Right lobe of liver (tissue), 6 donors: ENCODE data around the gene MYZAP. TPM values are rescaled to one million over a fixed set of nuclear protein-coding genes. Genes with fewer than 3 reads are reported as not detected.
A peak's percentile ranks its signal among the peaks of the same experiment; 100 is the strongest.
"Not testable (repeated sequence)": the region's sequence is repeated elsewhere in the genome, so short reads cannot be mapped to it uniquely, and the experiment has no call there.

Experiments
- ATAC-seq, 4 donors: fragments of 200-7000 bp; cut with Tn5 transposase; one replicate each; pipeline ENCODE4 v1.9.1; 2020; ENCODE audit warnings: mild to moderate bottlenecking in 4 of 4, moderate library complexity in 4 of 4
- DNase-seq, 3 donors: peaks; one replicate each; pipeline ENCODE4 v3.0.0-alpha.2; 2020
- H3K27ac ChIP-seq, 3 donors: fragments of 200-600 bp; one replicate each; pipeline ENCODE4 v1.8.0; 2022
- H3K27me3 ChIP-seq, 2 donors: fragments of 200-600 bp; one replicate each; pipeline ENCODE4 v1.8.0; 2022
- H3K36me3 ChIP-seq, 4 donors: fragments of 200-600 bp; sonication (generic) in 1 of 4; one replicate each; pipeline versions ENCODE4 v1.5.1 to v1.8.0; 2017 to 2022; ENCODE audit warnings: control low read depth in 1 of 4
- H3K4me1 ChIP-seq, 4 donors: fragments of 200-600 bp; sonication (generic) in 1 of 4; one replicate each; pipeline versions ENCODE4 v1.5.1 to v1.8.0; 2017 to 2022; ENCODE audit warnings: control low read depth in 1 of 4
- H3K4me3 ChIP-seq, 3 donors: fragments of 200-600 bp; one replicate each; pipeline ENCODE4 v1.8.0; 2022
- H3K9me3 ChIP-seq, 4 donors: fragments of 200-600 bp; sonication (generic) in 1 of 4; one replicate each; pipeline versions ENCODE4 v1.5.1 to v1.8.0; 2017 to 2022; ENCODE audit warnings: control low read depth in 1 of 4
- POLR2A ChIP-seq: fragments of 450-650 bp; IDR thresholded peaks from one replicate; pipeline ENCODE4 v1.6.1; 2017; ENCODE audit warnings: antibody characterized with exemption, mild to moderate bottlenecking
- WGBS: methylation state at CpG from one replicate; pipeline ENCODE4 v1.1.6; 2018; ENCODE audit warnings: low coverage, low lambda C conversion rate; ENCODE audit not compliant: insufficient coverage; ENCODE audit errors: missing lambda C conversion rate; 5-methylcytosine and 5-hydroxymethylcytosine counted together
- intact Hi-C, 2 donors: fragments of 100-400 bp; cut with DNase I; formaldehyde crosslinking; loops; one replicate each; pipeline versions ENCODE4 v1.11.2 to v1.14.1; 2022
- total RNA-seq, 6 experiments: library from RNA; depleted of rRNA in 2 of 6; stranded (reverse); fragments of >200 nt in 2 of 6; fragmentation: NEBNext Ultra II Directional in 3 of 6; extraction: Animal tissue kit (Norgen Biotek cat#: 25700) in 3 of 6; gene quantifications; one replicate each; pipeline versions ENCODE4 v1.1.0 to v1.2.4, GENCODE V29; 2016 to 2023
- TF ChIP-seq, protein P1 (sequence below), 4 donors: fragments of 200-600 bp in 3 of 4; fragments of 450-650 bp in 1 of 4; IDR thresholded peaks; one replicate each; pipeline versions ENCODE4 v1.5.1 to v1.8.0; 2016 to 2022; ENCODE audit warnings: antibody characterized with exemption in 4 of 4, mild to moderate bottlenecking in 2 of 4
- donor health status: DM: no; HTN: yes; CAD: no.
- donor health status: DM: no; HTN: no; CAD: no.
- donor health status: DM: no; HTN: no; CAD: no.
- donor health status: DM: no; HTN: yes; CAD: no.
- donor health status: DM: no; HTN: yes; CAD: no.

Gene MYZAP
- total RNA-seq, 6 experiments from 2014 or later: 0.24 to 0.65 (median 0.61) TPM; not detected in 2

DNA sequence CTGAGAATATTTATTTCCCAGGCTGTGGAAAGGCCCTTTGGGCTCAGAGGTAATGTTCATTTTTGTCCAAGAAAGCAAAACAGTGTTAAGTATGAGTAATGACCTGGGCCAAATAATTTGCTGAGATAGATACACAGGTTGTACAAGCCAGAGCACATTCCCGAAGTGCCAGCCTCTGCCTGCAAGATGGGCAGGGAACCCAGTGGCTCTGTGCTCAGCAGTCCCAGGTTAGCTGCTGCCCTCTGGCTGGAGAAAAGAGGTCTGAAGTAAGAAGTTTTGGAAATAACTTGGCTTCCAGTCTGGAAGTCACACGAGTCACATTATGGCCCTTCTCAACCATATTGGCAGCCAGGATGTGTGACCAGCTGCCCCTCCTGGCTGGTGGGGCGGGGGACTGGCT, 20.2 kb downstream of the MYZAP start:
- Histone ChIP-seq H3K9me3 (no peaks in the 10 kb centered on the region), H3K27ac (no peak overlapping the region), H3K4me1 (no peaks in the 10 kb centered on the region), H3K4me3 (no peak overlapping the region), H3K27me3 (no peaks in the 10 kb centered on the region), H3K36me3 (no peaks in the 10 kb centered on the region)
- peak in 2 of 3 donors; percentile 47 to 66 for DNase-seq
- TF ChIP-seq POLR2A: no peak
- TF ChIP-seq, protein P1, sequence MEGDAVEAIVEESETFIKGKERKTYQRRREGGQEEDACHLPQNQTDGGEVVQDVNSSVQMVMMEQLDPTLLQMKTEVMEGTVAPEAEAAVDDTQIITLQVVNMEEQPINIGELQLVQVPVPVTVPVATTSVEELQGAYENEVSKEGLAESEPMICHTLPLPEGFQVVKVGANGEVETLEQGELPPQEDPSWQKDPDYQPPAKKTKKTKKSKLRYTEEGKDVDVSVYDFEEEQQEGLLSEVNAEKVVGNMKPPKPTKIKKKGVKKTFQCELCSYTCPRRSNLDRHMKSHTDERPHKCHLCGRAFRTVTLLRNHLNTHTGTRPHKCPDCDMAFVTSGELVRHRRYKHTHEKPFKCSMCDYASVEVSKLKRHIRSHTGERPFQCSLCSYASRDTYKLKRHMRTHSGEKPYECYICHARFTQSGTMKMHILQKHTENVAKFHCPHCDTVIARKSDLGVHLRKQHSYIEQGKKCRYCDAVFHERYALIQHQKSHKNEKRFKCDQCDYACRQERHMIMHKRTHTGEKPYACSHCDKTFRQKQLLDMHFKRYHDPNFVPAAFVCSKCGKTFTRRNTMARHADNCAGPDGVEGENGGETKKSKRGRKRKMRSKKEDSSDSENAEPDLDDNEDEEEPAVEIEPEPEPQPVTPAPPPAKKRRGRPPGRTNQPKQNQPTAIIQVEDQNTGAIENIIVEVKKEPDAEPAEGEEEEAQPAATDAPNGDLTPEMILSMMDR (IDR thresholded peaks at IDR 0.05): peak; percentile 23 to 44 (median 32)
- 33% methylated on average over 2 of the region's 3 CpGs for WGBS
- intact Hi-C loops: no loop called here
- peak; percentile 60 to 82 (median 78) for ATAC-seq

DNA sequence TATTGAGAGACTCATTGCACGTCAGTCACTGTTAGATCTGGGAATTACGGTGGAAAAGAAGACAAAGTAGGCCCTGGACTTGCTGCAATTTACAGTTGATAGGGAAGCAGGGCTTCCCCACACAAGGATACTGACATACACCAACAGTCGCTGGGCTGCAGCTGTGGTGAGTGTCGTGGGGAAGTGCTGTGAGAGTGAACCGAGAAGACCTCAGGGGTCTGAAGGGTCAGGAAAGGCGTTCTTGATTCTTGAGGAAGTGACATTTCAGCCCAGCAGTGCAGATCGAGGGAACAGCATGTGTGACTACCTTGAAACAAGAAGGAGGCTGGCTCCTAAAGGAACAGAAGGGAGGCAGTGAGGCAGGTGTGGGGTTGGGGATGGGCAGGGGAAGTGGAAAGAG, 22.5 kb downstream of the MYZAP start:
- 41% methylated on average over 6 of the region's 7 CpGs for WGBS
- TF ChIP-seq, protein P1 (IDR thresholded peaks at IDR 0.05): no peak
- no peak for TF ChIP-seq POLR2A
- intact Hi-C loops: no loop called here
- Histone ChIP-seq H3K4me3 (no peak overlapping the region), H3K9me3 (no peaks in the 10 kb centered on the region), H3K27me3 (no peaks in the 10 kb centered on the region), H3K27ac (no peak overlapping the region), H3K36me3 (no peaks in the 10 kb centered on the region), H3K4me1 (peaks cover 0 to 2% (median under 1%) of the 10 kb centered on the region in 4 donors)
- DNase-seq (no peak), ATAC-seq (peak; percentile 22 to 44 (median 29))

DNA sequence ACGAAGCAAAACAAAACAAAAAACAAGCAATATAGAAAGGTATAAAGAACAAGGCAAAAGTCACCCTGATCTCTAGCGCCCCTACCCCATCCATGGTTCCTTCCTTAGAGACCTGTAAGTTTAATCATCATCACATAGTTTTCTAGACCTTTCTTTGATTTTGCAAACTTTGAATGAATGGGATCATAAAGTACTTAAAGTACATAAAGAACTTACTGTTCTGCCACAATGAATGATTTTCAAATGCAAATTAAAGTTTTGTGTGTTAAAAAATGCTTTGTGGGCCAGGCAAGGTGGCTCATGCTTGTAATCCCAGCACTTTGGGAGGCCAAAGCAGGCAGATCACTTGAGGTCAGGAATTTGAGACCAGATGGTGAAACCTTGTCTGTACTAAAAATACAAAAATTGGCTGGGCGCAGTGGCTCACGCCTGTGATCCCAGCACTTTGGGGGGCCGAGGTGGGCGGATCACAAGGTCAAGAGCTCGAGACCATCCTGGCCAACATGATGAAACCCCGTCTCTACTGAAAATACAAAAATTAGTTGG, 24.3 kb downstream of the MYZAP start:
- H3K27ac ChIP-seq, H3K9me3 ChIP-seq, DNase-seq, ATAC-seq, intact Hi-C loops, H3K27me3 ChIP-seq, H3K4me3 ChIP-seq, H3K36me3 ChIP-seq: not testable (repeated sequence)
- 85% methylated on average over 8 of the region's 8 CpGs for whole genome bisulfite sequencing
- peaks cover 0 to 13% (median 2%) of the 10 kb centered on the region in 4 donors for H3K4me1 ChIP-seq

DNA sequence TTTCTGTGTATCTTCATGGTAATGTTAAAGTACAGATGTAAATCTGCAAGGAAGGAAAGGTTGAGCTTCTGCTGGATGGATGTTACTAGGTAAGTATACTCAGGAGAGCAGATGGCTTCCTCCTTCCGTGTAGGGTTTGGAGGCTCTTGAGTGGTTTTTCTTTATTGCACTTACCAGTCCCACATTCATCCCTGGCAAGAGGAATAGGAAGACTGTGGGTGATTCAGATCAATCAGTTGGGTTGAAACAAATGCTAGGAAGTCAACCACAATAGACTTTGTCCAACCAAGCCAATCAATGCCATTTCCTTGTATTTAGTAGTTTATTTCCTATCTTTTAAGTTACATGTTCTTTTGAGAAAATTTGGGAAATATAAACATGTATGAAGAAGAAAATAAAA, 26.6 kb downstream of the MYZAP start:
- H3K36me3 ChIP-seq: no peaks in the 10 kb centered on the region
- no peak overlapping the region for H3K4me3 ChIP-seq
- no peak overlapping the region for H3K27ac ChIP-seq
- H3K27me3 ChIP-seq: no peaks in the 10 kb centered on the region
- no peak for DNase-seq
- peaks cover 0 to 13% (median 2%) of the 10 kb centered on the region in 4 donors for H3K4me1 ChIP-seq
- 73% methylated on average over 1 of the region's 1 CpG for WGBS
- H3K9me3 ChIP-seq: no peaks in the 10 kb centered on the region
- intact Hi-C loops: no loop called here
- no peak for TF ChIP-seq POLR2A
- TF ChIP-seq, protein P1 (IDR thresholded peaks at IDR 0.05): no peak
- ATAC-seq: no peak

DNA sequence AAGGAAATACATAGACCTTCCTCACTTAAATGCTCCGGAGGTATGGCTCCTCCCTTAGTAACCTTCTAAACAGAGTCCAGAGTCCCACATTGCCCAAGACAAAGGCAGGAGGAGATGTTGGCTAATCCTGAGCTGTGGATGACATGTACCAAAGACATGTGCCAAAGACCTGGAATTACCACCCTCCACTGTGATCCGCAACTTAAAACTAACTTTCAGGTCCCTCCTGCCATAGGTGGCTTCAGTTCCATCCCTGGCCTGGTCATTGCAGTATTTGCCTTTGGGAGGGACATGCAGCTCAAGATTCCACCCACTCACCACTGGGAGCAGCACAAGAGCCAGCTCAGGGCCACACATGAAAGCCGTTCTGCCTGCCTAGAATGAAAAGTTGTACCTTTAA, 28.0 kb downstream of the MYZAP start:
- no peak overlapping the region for H3K4me3 ChIP-seq
- peak overlapping the region in 2 of 3 donors; percentile 34 to 59 for H3K27ac ChIP-seq
- ATAC-seq (peak; percentile 94 to 98 (median 96)), DNase-seq (peak in 2 of 3 donors; percentile 65 to 77)
- H3K4me1 ChIP-seq: peaks cover 0 to 13% (median 2%) of the 10 kb centered on the region in 4 donors
- H3K27me3 ChIP-seq: no peaks in the 10 kb centered on the region
- 46% methylated on average over 2 of the region's 3 CpGs for WGBS
- intact Hi-C loops: no loop called here
- H3K36me3 ChIP-seq: no peaks in the 10 kb centered on the region
- H3K9me3 ChIP-seq: no peaks in the 10 kb centered on the region
- TF ChIP-seq, protein P1 (IDR thresholded peaks at IDR 0.05): peak in 2 of 4 donors; percentile 24
- no peak for TF ChIP-seq POLR2A
